ENCODE measurements around the gene CCDC12.

The CCDC12 gene

DNA sequence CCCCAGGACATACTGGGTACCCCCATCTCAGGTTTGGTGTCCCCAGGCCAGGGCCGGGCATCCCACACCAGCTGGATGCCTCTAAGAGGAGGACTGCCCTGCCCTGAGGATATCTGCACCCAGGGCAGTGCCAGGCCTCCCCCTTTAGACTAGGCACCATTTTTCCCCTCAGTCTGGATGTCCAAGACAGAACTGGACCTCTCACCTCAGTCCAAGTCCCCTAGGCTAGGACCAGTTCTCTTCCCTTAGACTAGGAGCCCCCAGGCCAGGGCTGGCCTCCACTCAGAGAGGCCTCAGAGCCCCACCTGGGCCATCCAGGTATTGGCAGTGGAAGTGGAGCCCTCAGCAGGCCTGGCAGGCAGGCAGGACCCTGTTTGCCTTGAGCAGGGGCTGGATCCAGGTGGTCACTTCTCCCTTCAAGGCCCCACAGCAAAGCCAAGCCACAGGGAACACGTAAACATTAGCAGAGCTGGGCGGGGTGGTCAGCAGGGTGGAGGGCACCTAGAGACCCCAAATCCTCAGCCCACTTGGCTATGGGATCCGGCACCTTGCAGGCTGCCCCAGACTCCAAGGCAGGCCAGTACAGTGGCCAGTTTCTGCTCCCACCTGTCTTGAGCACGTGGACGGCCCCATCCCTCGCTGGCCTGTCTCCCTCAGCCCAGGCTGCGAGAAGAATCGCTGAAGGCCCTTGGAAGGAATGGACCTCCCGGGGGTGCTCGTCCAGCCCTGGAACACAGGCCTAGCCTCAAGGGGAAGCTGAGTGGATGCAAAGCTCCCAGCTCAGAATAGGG, 70.7 kb downstream of the CCDC12 start:
- DNase-seq (ENCODE audit: low spot score): no peak

DNA sequence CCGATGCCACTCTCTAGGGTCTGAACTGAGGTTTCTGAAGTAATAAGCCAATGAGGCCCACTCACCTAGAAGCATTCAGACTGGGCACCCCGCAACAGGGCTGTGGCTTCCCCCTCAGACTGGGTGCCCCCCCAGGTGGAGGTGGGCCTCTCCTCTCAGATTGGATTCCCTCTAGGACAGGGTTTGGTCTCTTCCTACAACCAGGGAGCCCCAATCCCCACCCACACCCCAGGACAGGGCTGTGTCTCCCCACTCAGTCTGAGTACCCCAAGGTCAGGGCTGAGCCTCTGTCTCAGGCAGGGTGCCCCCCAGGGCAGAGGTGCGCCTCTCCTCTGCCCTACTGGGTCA, 71.4 kb downstream of the CCDC12 start:
- DNase-seq (ENCODE audit: low spot score): no peak

DNA sequence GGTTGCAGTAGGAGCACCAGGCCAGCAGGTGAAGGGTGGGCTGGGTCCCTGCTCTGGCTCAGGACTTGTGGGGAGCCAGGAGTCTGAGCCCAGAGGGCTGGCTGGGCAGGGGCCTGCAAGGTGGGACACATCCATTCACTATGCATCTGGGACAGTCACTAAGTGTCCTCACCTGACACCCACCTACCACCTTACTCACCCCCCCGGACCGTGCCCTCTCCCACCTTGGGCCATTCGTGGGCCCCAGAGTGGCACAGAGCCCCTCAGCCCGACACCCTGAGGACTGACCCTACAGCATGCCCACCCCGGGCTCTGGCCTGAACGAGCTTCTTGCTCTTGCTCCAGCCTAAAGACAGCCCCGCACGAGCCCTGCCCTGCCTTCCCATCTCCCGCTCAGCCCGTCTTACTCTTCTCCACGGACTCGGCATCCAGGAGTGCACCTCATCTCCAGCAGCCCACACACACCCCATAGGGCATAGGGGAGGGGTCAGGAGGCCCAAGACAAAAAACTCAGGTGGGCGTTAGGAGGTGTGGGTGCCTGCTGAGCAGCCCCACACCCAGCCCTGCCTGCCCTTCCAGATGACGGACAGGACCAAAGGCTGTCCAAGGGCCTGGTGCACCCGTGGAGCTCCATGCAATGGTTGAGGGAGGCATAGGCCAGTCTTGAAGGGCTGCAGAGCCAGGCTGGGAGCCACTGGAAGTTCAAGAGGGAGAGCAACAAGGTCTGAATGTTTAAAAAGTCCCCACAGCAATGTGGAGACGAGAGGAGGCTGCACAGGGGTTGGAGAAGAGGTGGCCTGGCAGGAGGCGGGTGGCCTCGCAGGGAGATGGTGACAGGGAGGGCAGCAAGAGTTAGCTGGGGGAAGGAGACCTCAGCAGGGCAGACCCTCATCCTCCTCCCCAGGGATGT, 72.0 kb downstream of the CCDC12 start:
- DNase-seq (ENCODE audit: low spot score): no peak

DNA sequence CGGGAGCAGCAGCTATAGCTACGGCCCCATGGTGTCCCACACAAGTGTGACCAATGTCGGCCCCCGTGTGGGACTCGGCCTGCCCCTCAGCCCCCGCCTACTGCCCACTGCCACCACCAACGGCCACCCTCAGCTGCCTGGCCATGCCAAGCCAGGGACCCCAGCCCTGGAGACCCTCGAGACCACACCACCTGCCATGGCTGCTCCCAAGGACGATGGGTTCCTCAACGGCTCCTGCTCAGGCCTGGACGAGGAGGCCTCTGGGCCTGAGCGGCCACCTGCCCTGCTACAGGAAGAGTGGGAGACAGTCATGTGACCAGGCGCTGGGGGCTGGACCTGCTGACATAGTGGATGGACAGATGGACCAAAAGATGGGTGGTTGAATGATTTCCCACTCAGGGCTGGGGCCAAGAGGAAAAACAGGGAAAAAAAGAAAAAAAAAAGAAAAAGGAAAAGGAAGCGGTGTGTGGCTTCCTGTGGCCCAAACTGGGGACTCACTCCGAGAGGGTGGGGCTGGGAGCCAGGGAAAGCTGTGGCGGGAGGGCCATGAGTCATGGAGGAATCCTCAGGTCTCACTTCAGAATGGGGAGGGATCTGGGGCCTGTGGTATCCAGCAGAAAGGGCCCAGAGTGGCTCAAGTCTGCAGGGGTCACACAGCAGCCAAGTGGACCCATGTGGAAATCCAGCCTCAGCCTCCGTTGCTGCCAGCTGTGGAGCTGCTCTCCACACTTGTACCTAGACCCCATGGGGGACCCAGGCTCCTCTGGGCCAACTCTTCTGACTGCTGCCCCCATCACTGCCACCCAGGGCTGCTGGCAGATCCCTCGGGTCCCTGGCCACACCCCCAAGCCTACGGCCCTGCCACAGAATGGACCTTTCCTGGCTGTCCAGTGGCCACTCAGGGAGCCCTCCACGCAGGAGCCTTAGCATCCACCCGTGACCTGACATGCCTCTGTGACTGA, 72.9 kb downstream of the CCDC12 start:
- DNase-seq (ENCODE audit: low spot score): peak; percentile 27

DNA sequence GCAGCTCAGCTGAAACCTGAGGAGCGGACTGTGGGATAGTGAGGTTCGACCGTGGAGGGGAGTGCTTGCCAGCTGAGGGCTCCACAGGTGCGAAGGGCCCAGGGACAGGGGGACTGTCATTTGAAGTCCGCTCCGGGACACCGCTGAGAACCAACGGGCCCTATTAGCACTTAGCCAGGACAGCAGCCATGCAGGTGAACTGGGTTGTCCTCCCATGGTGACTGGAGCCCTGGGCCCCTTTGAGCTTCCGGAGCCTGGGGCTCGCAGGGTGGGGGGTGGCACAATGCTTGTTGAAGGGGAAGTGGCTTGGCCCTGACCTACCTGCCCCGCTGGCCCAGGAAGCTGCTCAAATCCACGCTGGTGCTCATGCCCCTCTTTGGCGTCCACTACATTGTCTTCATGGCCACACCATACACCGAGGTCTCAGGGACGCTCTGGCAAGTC, 74.3 kb downstream of the CCDC12 start:
- DNase-seq (ENCODE audit: low spot score): no peak

DNA sequence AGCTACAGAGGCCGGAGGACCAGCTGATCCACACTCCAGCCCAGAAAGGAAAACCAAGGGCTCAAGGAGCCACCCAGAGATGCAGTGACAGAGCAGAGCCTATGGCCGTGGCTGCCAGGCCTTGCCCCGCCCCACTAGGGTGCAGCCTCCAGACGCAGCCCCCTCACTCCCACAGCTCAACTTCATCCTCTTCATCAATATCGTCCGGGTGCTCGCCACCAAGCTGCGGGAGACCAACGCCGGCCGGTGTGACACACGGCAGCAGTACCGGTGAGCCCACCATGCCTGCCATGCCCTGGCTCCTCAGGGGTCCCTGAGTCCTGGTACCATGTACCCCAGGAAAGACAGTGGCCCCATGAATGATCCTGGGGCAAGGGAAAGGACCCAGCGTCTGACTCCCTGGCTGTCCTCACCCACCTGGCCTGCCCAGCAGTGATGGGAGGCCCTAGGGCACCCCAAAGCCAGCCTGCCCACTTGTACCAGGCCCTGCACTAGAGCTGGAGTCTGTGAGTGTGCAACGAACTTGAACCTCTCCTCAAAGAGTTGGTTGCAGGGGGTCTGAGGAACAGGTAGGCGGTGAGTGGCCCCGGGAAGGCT, 74.9 kb downstream of the CCDC12 start:
- no peak for DNase-seq (ENCODE audit: low spot score)

DNA sequence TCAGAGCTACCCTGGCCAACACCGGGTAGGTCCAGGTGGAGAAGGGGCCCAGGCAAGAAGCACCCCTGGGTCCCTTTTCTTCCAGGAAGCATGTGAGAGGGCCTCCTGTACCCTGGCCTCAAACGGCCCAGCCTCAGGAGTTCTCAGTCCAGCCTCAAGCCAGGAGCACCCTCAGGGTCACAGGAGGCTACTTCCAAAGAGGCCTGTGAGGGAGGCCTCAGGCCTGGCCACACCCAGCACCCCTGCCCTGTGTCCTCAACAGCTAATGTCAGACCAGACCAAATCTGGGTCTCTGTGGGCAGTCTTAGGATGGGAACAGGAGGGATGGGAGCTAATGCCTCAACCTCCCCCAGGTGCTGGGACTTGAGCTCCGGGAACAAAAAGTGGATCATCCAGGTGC, 75.5 kb downstream of the CCDC12 start:
- no peak for DNase-seq (ENCODE audit: low spot score)

DNA sequence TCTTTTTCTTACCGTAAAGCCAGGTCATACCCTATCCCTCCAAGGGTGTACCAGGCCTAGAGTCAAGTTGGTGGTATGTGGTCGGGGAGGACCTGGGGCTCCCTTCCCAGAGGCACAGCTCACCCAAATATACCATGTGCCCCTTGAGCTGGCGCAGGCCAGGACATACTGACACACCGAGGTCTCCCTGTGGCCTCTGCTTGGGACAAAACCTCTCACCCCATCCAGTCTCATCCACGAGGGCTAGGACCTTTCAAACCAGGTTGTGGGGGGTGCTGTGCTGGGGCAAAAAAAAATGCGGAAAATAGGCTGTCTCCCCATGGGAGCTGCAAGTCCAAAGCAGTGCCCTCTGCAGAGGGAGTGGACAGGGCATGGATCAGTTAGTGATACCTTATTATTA, 76.2 kb downstream of the CCDC12 start:
- no peak for DNase-seq (ENCODE audit: low spot score)

DNA sequence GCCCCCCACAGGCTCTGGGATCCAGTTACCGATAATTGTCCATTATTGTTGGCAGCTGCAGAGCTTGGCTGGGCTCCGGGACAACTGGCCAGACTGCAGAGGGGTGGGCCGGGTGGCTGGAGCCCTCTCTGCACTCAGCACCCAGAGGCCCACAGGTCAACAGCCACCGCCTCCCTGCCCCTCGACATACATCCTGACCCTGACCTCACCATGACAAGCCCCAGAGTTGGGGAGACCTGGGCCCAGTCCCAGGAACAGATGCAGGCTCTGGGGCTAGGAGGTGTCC, 76.6 kb downstream of the CCDC12 start:
- no peak for DNase-seq (ENCODE audit: low spot score)

DNA sequence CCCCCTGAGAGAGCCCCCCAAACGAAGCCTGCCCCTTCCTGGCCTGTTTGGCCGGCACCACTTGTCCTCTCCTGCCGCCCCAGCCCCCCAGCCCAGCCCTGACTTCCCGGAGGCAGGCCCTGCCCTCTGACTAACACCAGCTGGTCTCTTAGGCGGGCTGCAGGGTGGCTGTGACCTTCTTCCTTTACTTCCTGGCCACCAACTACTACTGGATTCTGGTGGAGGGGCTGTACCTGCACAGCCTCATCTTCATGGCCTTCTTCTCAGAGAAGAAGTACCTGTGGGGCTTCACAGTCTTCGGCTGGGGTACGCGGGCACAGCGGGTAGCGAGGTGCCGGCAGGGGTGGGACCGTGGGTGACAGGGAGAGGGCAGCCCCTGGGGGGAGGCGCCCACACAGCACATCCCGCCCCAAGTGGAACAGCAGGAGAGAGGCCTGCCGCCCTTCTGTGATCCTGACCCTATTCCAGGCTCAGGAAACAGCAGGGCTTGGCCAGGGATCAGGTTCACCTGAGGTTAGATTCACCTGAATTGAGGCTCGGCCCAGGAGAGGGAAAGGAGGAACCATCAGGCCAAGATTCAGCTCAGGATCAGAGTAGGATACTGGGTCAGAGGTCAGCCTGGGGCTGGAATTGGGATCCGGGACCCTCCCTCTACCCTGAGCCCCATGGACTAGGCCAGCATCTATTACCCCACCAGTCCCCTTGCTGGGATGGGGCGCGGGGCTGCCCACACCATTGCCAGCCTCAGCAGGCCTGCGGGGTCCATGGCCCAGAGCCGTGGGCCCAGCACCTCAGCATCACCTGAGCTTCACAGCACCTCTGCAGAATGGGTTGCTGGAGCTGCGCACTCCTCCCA, 77.2 kb downstream of the CCDC12 start:
- DNase-seq (ENCODE audit: low spot score): no peak

DNA sequence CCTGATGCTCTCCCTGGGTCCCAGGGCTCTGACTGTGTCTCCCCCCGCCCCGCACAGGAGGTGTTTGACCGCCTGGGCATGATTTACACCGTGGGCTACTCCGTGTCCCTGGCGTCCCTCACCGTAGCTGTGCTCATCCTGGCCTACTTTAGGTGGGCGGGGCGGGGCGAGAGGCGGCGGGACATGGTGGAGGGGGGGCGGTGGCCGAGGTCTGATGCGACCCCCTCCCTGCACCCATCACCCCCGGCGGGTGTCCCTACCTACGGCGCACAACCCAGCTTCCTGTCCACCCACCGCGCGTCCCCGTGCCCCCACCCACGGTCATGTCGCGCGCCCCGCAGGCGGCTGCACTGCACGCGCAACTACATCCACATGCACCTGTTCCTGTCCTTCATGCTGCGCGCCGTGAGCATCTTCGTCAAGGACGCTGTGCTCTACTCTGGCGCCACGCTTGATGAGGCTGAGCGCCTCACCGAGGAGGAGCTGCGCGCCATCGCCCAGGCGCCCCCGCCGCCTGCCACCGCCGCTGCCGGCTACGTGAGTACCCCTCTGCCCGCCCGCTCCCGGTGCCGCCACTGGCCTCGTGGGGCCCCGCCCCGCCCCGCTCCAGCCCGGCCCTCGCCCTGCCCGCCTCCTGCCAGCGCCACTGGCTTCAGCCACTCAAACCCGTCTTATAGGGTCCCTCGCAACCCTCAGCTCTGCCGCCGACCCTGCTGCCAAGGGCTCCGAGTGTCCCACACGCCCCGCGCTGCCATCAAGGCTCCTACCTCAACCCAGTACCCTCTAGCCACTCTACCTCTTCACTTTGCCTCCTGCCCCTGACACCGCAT, 78.0 kb downstream of the CCDC12 start:
- DNase-seq (ENCODE audit: low spot score): no peak

DNA sequence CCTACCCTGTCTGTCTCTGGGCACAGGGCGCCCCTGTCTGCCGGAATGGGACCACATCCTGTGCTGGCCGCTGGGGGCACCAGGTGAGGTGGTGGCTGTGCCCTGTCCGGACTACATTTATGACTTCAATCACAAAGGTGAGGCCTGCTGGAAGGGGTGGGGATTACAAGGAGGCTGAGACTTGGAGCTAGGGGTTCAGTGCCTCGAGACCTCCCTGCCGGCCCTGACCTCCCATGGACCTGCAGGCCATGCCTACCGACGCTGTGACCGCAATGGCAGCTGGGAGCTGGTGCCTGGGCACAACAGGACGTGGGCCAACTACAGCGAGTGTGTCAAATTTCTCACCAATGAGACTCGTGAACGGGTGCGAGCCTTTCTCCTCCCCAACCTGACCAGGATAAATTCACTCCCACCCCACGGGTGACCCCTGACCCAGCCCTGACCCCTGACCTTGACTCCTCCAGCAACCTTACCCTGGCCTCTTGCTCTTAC, 78.7 kb downstream of the CCDC12 start:
- DNase-seq (ENCODE audit: low spot score): no peak

DNA sequence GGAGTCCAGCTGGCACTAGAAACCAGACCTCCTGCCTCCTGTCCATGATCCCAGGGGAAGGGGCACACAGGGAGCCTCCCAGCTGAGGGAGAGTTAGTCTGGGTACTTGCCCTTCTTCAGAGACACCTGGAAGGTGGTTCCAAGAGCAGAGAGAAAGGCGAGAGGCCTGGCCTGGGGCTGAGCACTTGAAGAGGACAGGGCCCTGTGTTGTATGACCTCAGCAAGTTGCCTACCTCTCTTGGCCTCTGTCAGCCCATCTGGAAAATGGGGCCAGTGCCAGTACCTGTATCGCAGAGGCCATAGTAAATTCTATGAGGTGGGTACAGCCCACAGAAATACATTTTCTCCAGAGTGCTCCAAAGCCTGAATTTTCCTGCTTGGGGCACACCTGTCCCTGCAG, 79.5 kb downstream of the CCDC12 start:
- no peak for DNase-seq (ENCODE audit: low spot score)

DNA sequence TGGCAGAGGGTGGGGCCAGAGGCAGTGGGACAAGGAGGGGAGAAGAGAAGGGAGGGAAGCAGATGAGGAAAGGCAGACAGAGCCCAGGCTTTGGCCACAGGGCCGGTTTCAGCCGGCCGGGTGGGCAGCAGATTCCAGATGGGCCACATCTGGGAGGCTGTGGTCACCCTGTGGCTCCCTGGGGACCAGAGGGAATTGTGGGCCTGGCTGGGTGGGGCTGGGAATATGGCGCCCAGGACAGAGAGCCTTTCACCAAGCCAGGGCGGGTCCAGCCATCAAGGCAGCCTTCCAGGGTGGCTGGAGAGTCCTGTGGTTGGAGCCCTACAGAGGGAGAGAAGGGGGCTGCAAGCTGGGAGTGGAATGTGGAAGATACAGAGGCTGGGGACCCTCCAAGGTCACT, 80.2 kb downstream of the CCDC12 start:
- no peak for DNase-seq (ENCODE audit: low spot score)

DNA sequence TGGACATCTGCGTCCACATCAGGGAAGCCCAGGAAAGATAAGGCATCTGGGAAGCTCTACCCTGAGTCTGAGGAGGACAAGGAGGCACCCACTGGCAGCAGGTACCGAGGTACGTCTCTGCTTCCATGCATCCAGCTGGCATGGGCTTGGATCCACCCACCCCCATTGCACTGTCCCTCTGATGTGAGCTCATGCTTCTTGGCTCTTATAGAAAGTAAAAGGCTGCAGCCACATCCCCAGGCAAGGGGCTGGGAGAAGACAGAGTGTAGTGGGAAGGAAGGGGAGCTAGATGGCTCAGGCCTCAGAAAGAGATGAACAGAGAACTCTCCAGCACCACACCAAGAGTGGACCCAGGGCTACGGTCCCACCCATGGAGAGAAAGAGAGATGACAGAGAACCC, 80.8 kb downstream of the CCDC12 start:
- DNase-seq (ENCODE audit: low spot score): no peak

DNA sequence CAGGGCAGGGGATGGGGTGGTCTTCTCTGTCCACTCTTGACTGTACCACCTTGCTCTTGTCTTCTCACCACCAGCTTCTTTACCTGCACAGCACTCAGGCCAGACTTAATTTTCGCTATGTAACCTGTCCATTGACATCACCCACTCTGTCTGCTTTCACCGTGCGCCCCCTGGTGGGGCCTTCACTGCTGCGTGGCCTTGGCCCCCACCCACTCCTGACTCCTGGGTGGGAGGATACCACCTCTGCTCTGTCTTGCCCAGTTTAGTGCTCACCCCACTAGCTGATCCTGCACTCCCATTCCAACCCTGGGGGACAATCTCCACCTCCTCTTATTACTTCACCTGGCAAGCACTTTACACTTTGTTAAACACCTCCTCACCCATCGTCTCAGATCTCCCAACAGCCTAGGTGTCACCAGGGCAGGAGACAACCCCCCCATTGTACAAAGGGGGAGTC, 81.3 kb downstream of the CCDC12 start:
- DNase-seq (ENCODE audit: low spot score): peak; percentile 27

DNA sequence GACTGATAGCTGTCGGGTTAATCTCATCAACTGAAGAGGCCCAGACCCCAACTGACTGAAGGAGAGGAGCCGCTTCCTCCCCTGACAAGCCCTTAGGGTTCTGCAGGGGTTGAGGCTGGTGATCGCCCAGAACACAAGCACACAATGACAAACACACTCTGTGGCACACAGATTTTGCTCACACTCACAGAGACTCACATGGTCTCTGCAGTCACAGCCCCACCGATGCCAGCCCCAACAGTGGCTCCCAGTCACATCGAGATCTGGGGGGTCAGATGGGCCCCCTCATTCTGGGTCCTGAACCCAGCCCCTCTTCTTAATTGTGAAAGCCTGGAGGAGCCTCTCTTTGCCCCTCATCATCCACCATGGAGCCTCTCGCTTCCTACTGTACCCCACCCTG, 82.3 kb downstream of the CCDC12 start:
- DNase-seq (ENCODE audit: low spot score): no peak

DNA sequence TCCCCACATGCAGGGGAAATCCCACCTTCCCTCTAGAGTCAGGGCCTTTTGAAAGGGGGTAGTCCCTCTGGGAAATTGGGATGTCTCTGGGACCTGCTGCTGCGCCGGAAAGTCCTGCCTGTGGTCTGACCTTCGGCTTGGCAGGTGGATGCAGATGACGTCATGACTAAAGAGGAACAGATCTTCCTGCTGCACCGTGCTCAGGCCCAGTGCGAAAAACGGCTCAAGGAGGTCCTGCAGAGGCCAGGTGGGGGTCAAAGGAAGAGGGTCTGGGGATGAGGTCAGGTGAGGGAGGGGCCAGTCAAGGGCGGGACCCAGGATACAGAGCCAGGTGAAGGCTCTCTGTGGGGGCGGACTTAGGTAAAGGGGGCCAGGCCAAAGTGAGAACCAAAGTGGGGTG, 82.8 kb downstream of the CCDC12 start:
- no peak for DNase-seq (ENCODE audit: low spot score)

DNA sequence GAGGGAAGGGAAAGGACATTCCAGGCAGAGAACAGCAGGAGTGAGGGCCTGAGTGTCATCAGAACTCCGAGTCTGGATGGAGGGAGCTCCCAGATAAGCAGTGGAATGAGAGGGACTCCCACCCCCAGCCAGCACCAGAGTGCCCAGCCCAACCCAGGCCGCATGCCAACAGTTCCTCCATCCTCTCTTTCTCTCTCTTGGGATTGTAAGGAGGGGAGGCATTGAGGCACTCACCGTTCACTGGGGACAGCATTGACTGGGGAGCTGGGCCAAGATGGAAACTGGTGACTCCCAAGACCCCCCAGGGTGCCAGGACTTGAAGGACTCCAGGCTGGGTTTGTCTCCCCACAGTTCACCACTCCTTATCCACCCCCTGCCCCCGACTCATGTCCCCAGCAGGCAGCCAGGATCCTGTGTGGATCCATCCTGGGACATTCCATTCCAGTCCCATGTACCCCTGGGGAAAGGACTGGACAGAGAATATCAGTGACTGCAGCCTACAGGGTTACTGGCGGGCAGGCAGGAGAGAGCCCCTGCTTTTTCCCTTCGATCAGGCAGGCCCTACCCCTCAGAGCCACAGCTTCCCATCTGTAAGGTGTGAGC, 83.3 kb downstream of the CCDC12 start:
- no peak for DNase-seq (ENCODE audit: low spot score)
